DMS 273 (cell line): ENCODE data around the gene TMEM98.
"Not testable (repeated sequence)": the region's sequence is repeated elsewhere in the genome, so short reads cannot be mapped to it uniquely, and the experiment has no call there.

Experiments
- DNase-seq: peaks from one replicate; lab custom pipeline; 2025; ENCODE audit not compliant: unreplicated experiment; lab: John Stamatoyannopoulos, UW

TMEM98 gene

GRCh38 chr17:32976605-32977004, 48.7 kb downstream of the TMEM98 start:
- DNase-seq = no peak

- DNase-seq = no peak
Measured at GRCh38 chr17:32980230-32980629, 52.3 kb downstream of the TMEM98 start.

- not testable (repeated sequence) for DNase-seq
Measured at GRCh38 chr17:32981611-32982010, 53.7 kb downstream of the TMEM98 start.

GRCh38 chr17:32985050-32985756, 57.2 kb downstream of the TMEM98 start:
- DNase-seq = no peak

GRCh38 chr17:32987453-32987805, 59.5 kb downstream of the TMEM98 start:
- DNase-seq = not testable (repeated sequence)

- DNase-seq = not testable (repeated sequence)
Measured at GRCh38 chr17:32987868-32988267, 59.9 kb downstream of the TMEM98 start.

- no peak for DNase-seq
Measured at GRCh38 chr17:32988481-32989101, 60.6 kb downstream of the TMEM98 start.

GRCh38 chr17:32992321-32993033, 64.5 kb downstream of the TMEM98 start:
- no peak for DNase-seq

- no peak for DNase-seq
Measured at GRCh38 chr17:32993977-32994376, 66.0 kb downstream of the TMEM98 start.
